Measurements from ENCODE around the gene RBM17.
A peak's percentile ranks its signal among the peaks of the same experiment; 100 is the strongest.

Gene RBM17

GRCh38 chr10:6133331-6134098 is 44.7 kb downstream of the RBM17 start:
- H4K20me1 ChIP-seq (ENCODE audit: insufficient read depth, low read length) = no peaks in the 10 kb centered on the region
- ATAC-seq (ENCODE audit: insufficient read depth, low read depth) = no peak
- no peak overlapping the region for H3K9ac ChIP-seq (ENCODE audit: low read depth, low read length)
- no peaks in the 10 kb centered on the region for H3K9me3 ChIP-seq (ENCODE audit: insufficient read depth, low read length, severe bottlenecking)
- H3K27me3 ChIP-seq (ENCODE audit: insufficient read depth, low read length, poor library complexity) = peaks cover 7% of the 10 kb centered on the region
- H2AFZ ChIP-seq (ENCODE audit: low read depth, low read length) = no peak overlapping the region
- no peaks in the 10 kb centered on the region for H3K36me3 ChIP-seq (ENCODE audit: insufficient read depth, low read length)
- H3K4me3 ChIP-seq (ENCODE audit: low read depth in 1 of 2, low read length in 2 of 2) = no peak overlapping the region
- no peak overlapping the region for H3K27ac ChIP-seq (ENCODE audit: low read length)
- H3K4me2 ChIP-seq (ENCODE audit: insufficient read depth, low read length) = no peak overlapping the region
- H3K4me1 ChIP-seq (ENCODE audit: insufficient read depth, low read length) = peaks cover 12% of the 10 kb centered on the region; the same call in 1 of the 2 replicates
- DNase-seq = no peak
- no peaks in the 10 kb centered on the region for H3K79me2 ChIP-seq (ENCODE audit: insufficient read depth, low read length)
- TF ChIP-seq EZH2 (IDR thresholded peaks at IDR 0.05; ENCODE audit: borderline replicate concordance, low read depth, low read length, severe bottlenecking) = no peak
- TF ChIP-seq, protein P1, sequence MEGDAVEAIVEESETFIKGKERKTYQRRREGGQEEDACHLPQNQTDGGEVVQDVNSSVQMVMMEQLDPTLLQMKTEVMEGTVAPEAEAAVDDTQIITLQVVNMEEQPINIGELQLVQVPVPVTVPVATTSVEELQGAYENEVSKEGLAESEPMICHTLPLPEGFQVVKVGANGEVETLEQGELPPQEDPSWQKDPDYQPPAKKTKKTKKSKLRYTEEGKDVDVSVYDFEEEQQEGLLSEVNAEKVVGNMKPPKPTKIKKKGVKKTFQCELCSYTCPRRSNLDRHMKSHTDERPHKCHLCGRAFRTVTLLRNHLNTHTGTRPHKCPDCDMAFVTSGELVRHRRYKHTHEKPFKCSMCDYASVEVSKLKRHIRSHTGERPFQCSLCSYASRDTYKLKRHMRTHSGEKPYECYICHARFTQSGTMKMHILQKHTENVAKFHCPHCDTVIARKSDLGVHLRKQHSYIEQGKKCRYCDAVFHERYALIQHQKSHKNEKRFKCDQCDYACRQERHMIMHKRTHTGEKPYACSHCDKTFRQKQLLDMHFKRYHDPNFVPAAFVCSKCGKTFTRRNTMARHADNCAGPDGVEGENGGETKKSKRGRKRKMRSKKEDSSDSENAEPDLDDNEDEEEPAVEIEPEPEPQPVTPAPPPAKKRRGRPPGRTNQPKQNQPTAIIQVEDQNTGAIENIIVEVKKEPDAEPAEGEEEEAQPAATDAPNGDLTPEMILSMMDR (IDR thresholded peaks at IDR 0.05; ENCODE audit: borderline replicate concordance, extremely low read depth, low read length, poor library complexity, severe bottlenecking) = no peak

DNA sequence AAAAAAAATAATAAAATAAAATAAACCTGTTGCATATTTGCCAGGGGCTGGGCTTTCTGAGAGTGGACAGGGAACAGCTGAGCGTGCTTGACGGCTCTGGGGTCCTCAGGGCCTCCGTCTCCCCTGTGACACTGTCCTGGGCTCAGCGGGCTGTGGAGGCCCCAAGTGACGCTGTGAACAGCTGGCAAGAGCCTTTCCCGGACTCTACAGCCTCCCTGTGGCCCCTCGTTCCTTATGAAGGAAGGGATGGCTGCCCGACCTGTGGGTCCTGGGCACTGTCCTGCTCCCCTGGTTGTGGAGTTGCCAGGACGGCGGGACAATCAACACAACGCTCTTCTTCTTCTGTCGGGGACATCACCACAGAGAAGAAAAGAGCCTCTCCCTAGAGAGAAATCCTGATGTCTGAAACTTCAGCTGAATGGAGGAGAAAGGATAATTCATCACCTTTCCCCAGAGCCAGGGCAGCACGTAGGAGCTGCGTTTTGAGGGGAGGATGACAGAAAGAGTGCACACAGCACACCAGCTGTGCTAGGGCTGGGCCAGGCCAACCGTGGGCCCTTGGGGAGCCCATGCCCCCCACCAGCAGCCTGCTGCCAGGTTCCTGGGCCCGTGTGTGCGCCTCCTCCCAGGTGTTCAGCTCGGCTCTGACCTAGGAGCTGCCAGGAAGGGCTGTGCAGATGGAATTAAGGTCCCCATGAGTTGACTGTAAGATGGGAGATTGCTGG is 45.4 kb downstream of the RBM17 start:
- ATAC-seq (ENCODE audit: insufficient read depth, low read depth) (no peak), DNase-seq (no peak)
- no peak overlapping the region for H2AFZ ChIP-seq (ENCODE audit: low read depth, low read length)
- H3K4me2 ChIP-seq (ENCODE audit: insufficient read depth, low read length) = no peak overlapping the region
- H4K20me1 ChIP-seq (ENCODE audit: insufficient read depth, low read length) = no peaks in the 10 kb centered on the region
- peaks cover 7% of the 10 kb centered on the region for H3K27me3 ChIP-seq (ENCODE audit: insufficient read depth, low read length, poor library complexity)
- TF ChIP-seq EZH2 (IDR thresholded peaks at IDR 0.05; ENCODE audit: borderline replicate concordance, low read depth, low read length, severe bottlenecking) = no peak
- TF ChIP-seq, protein P1 (IDR thresholded peaks at IDR 0.05; ENCODE audit: borderline replicate concordance, extremely low read depth, low read length, poor library complexity, severe bottlenecking) = no peak
- H3K36me3 ChIP-seq (ENCODE audit: insufficient read depth, low read length) = no peaks in the 10 kb centered on the region
- H3K9me3 ChIP-seq (ENCODE audit: insufficient read depth, low read length, severe bottlenecking) = no peaks in the 10 kb centered on the region
- no peaks in the 10 kb centered on the region for H3K79me2 ChIP-seq (ENCODE audit: insufficient read depth, low read length)
- H3K27ac ChIP-seq (ENCODE audit: low read length) = no peak overlapping the region
- peaks cover 12% of the 10 kb centered on the region; the same call in 1 of the 2 replicates for H3K4me1 ChIP-seq (ENCODE audit: insufficient read depth, low read length)
- no peak overlapping the region for H3K4me3 ChIP-seq (ENCODE audit: low read depth in 1 of 2, low read length in 2 of 2)
- no peak overlapping the region for H3K9ac ChIP-seq (ENCODE audit: low read depth, low read length)

GRCh38 chr10:6135039-6135438 is 46.2 kb downstream of the RBM17 start:
- peaks cover 7% of the 10 kb centered on the region for H3K27me3 ChIP-seq (ENCODE audit: insufficient read depth, low read length, poor library complexity)
- DNase-seq = peak; percentile 32
- no peaks in the 10 kb centered on the region for H3K36me3 ChIP-seq (ENCODE audit: insufficient read depth, low read length)
- no peak for TF ChIP-seq EZH2 (IDR thresholded peaks at IDR 0.05; ENCODE audit: borderline replicate concordance, low read depth, low read length, severe bottlenecking)
- TF ChIP-seq, protein P1 (IDR thresholded peaks at IDR 0.05; ENCODE audit: borderline replicate concordance, extremely low read depth, low read length, poor library complexity, severe bottlenecking) = no peak
- H3K9me3 ChIP-seq (ENCODE audit: insufficient read depth, low read length, severe bottlenecking) = no peaks in the 10 kb centered on the region
- H3K4me3 ChIP-seq (ENCODE audit: low read depth in 1 of 2, low read length in 2 of 2) = no peak overlapping the region
- H3K9ac ChIP-seq (ENCODE audit: low read depth, low read length) = no peak overlapping the region
- H3K79me2 ChIP-seq (ENCODE audit: insufficient read depth, low read length) = no peaks in the 10 kb centered on the region
- peaks cover 16% of the 10 kb centered on the region for H3K4me1 ChIP-seq (ENCODE audit: insufficient read depth, low read length)
- no peak overlapping the region for H3K4me2 ChIP-seq (ENCODE audit: insufficient read depth, low read length)
- no peaks in the 10 kb centered on the region for H4K20me1 ChIP-seq (ENCODE audit: insufficient read depth, low read length)
- H2AFZ ChIP-seq (ENCODE audit: low read depth, low read length) = no peak overlapping the region
- ATAC-seq (ENCODE audit: insufficient read depth, low read depth) = peak; percentile 73
- no peak overlapping the region for H3K27ac ChIP-seq (ENCODE audit: low read length)

All from DND-41 (cell line).